ENCODE data around the gene CNOT4. TPM values are rescaled to one million over a fixed set of nuclear protein-coding genes. Genes with fewer than 3 reads are reported as not detected.

Gene CNOT4
- total RNA-seq, 1 experiment from 2014 or later = 25.8 TPM

GRCh38 chr7:135490783-135491182, 19.1 kb downstream of the CNOT4 start:
- no TSS peak for BruUV-seq (replicated peaks)
- peaks cover 56% of the 10 kb centered on the region for H4K20me1 ChIP-seq (ENCODE audit: insufficient read depth)
- DNase-seq = peak in 1 of 2 experiments; percentile 25
- H3K9me2 ChIP-seq (ENCODE audit: insufficient read depth) = no peaks in the 10 kb centered on the region; the same call in 1 of the 2 replicates
- H3K4me3 ChIP-seq = no peak overlapping the region
- H3F3A ChIP-seq (ENCODE audit: insufficient read depth, low read depth) = peaks cover 8% of the 10 kb centered on the region
- peaks cover 16% of the 10 kb centered on the region; the same call in 1 of the 2 replicates for H3K36me3 ChIP-seq (ENCODE audit: low read depth)
- no peak overlapping the region for H3K4me2 ChIP-seq
- H3K27ac ChIP-seq = no peak overlapping the region
- no peak overlapping the region for H2AFZ ChIP-seq
- POLR2A ChIA-PET (ENCODE audit: unreplicated experiment) = no interaction called here
- no peaks in the 10 kb centered on the region for H3K9me3 ChIP-seq (ENCODE audit: insufficient read depth, low read depth)
- intact Hi-C loops (cut with micrococcal nuclease; ENCODE audit: unreplicated experiment) = no loop called here
- H3K79me2 ChIP-seq (ENCODE audit: low read depth) = peaks cover 88% of the 10 kb centered on the region
- H3K27me3 ChIP-seq (ENCODE audit: insufficient read depth, low read depth) = no peaks in the 10 kb centered on the region
- CTCF ChIA-PET = no interaction called here
- TF ChIP-seq EZH2 (IDR thresholded peaks at IDR 0.05; ENCODE audit: low read depth) (no peak), CTCF (conservative IDR thresholded peaks at IDR 0.05) (no peak)
- 0 out of 2 replicates have a peak, but pooled peaks cover 4% of the 10 kb centered on the region for H3K4me1 ChIP-seq (replicated peaks; ENCODE audit: insufficient read depth)

- intact Hi-C loops (cut with micrococcal nuclease; ENCODE audit: unreplicated experiment) = no loop called here
- POLR2A ChIA-PET (ENCODE audit: unreplicated experiment) = no interaction called here
- peaks cover 51% of the 10 kb centered on the region for H4K20me1 ChIP-seq (ENCODE audit: insufficient read depth)
- no peaks in the 10 kb centered on the region for H3K27me3 ChIP-seq (ENCODE audit: insufficient read depth, low read depth)
- no peak overlapping the region for H3K4me3 ChIP-seq
- 0 out of 2 replicates have a peak, but pooled peaks cover 4% of the 10 kb centered on the region for H3K4me1 ChIP-seq (replicated peaks; ENCODE audit: insufficient read depth)
- BruUV-seq (replicated peaks) = no TSS peak
- peaks cover 90% of the 10 kb centered on the region for H3K79me2 ChIP-seq (ENCODE audit: low read depth)
- H3K9me2 ChIP-seq (ENCODE audit: insufficient read depth) = no peaks in the 10 kb centered on the region; the same call in 1 of the 2 replicates
- no peak for DNase-seq
- CTCF ChIA-PET = no interaction called here
- TF ChIP-seq CTCF (conservative IDR thresholded peaks at IDR 0.05) (no peak), EZH2 (IDR thresholded peaks at IDR 0.05; ENCODE audit: low read depth) (no peak)
- H2AFZ ChIP-seq = no peak overlapping the region
- H3K36me3 ChIP-seq (ENCODE audit: low read depth) = peaks cover 13% of the 10 kb centered on the region; the same call in 1 of the 2 replicates
- peaks cover 8% of the 10 kb centered on the region for H3F3A ChIP-seq (ENCODE audit: insufficient read depth, low read depth)
- no peaks in the 10 kb centered on the region for H3K9me3 ChIP-seq (ENCODE audit: insufficient read depth, low read depth)
- H3K4me2 ChIP-seq = no peak overlapping the region
- H3K27ac ChIP-seq = no peak overlapping the region
Measured at GRCh38 chr7:135489791-135490190, 20.1 kb downstream of the CNOT4 start.

DNA sequence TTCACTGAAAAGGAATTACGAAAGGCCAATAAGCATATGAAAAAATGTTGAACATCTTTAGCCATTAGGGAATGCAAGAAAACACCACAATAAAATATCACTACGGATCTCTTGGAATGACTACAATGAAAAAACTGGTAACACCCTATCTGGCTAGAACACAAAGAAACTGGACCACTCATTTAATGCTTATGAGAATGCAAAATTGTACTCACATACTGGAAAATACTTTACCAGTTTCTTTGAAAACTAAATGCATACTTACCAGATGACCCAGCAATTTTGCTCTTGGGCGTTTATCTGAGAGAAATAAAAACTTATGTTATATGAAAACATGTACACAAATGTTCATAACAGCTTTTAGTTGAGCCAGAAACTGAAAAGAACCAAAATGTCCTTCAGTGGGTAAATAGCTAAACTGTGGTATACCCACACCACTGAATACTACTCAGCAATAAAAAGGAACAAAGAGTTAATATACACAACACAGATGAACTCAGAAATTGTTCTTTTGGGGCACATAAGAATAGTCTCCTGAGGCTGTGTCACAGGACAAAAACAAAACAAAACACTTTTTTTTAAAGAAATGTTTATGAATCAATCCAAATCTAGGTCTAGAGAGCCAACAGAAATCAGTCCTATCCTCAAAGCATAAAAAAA, 23.5 kb downstream of the CNOT4 start:
- no peak for DNase-seq
- H3K27me3 ChIP-seq (ENCODE audit: insufficient read depth, low read depth) = no peaks in the 10 kb centered on the region

More for the DNA sequence above, 23.5 kb downstream of the CNOT4 start:
- no peaks in the 10 kb centered on the region; the same call in 1 of the 2 replicates for H3K9me2 ChIP-seq (ENCODE audit: insufficient read depth)
- peaks cover 89% of the 10 kb centered on the region for H3K79me2 ChIP-seq (ENCODE audit: low read depth)
- ChIA-PET POLR2A (ENCODE audit: unreplicated experiment) (no interaction called here), CTCF (no interaction called here)
- H3K9me3 ChIP-seq (ENCODE audit: insufficient read depth, low read depth) = no peaks in the 10 kb centered on the region
- H2AFZ ChIP-seq = no peak overlapping the region
- H3K27ac ChIP-seq = peak overlapping the region; percentile 29; the same call in 1 of the 2 replicates
- H3K4me1 ChIP-seq (replicated peaks; ENCODE audit: insufficient read depth) = 0 out of 2 replicates have a peak, but pooled peaks cover 4% of the 10 kb centered on the region
- H3K36me3 ChIP-seq (ENCODE audit: low read depth) = no peaks in the 10 kb centered on the region; the same call in 1 of the 2 replicates
- no peak overlapping the region for H3K4me2 ChIP-seq
- H3F3A ChIP-seq (ENCODE audit: insufficient read depth, low read depth) = peaks cover 3% of the 10 kb centered on the region
- no peak overlapping the region for H3K4me3 ChIP-seq
- no TSS peak for BruUV-seq (replicated peaks)
- intact Hi-C loops (cut with micrococcal nuclease; ENCODE audit: unreplicated experiment) = no loop called here
- TF ChIP-seq EZH2 (IDR thresholded peaks at IDR 0.05; ENCODE audit: low read depth) (no peak), CTCF (conservative IDR thresholded peaks at IDR 0.05) (no peak)
- H4K20me1 ChIP-seq (ENCODE audit: insufficient read depth) = peaks cover 42% of the 10 kb centered on the region

Data from PC-9 (cell line).